Measurements from ENCODE around the gene ENHO. TPM values are rescaled to one million over a fixed set of nuclear protein-coding genes. Genes with fewer than 3 reads are reported as not detected.
A peak's percentile ranks its signal among the peaks of the same experiment; 100 is the strongest.

ENHO gene
- total and polyA plus RNA-seq, 2 of the 8 experiments (the other 6 are each of a cell fraction or from before 2014, with no cell fraction given): 12.2 to 49.4 TPM

- POLR2A ChIA-PET (ENCODE audit: partially characterized antibody): no interaction called here
- no peak overlapping the region for H3K9ac ChIP-seq (replicated peaks in 1 of 4; ENCODE audit: extremely low read depth in 1 of 4, low read depth in 3 of 4, low read length in 3 of 4)
- WGBS, 2 experiments (ENCODE audit: extremely low coverage in 1 of 2, insufficient coverage in 1 of 2, insufficient read length in 1 of 2, insufficient replicate concordance in 2 of 2, low coverage in 1 of 2, low lambda C conversion rate in 2 of 2, missing lambda C conversion rate in 1 of 2): 81% methylated on average over 2 of the region's 2 CpGs; no CpG with 5 or more reads in 1 of the 2 experiments
- H2AK5ac ChIP-seq (ENCODE audit: low read depth, low read length): no peak overlapping the region
- no peak overlapping the region for H2BK5ac ChIP-seq (ENCODE audit: low read depth, low read length)
- H3K27me3 ChIP-seq (replicated peaks in 1 of 4; ENCODE audit: control insufficient read depth in 3 of 4, extremely low read depth in 1 of 4, insufficient read depth in 3 of 4, low read length in 3 of 4): peaks cover 1 to 14% (median 11%) of the 10 kb centered on the region in 4 experiments; a peak in 6 of 7 replicates
- H3K4ac ChIP-seq (replicated peaks; ENCODE audit: insufficient read length, low read depth, low read length): no peak overlapping the region
- no peaks in the 10 kb centered on the region for H3K9me3 ChIP-seq (ENCODE audit: insufficient read depth in 2 of 2, low read depth in 1 of 2, low read length in 1 of 2)
- H3K56ac ChIP-seq (replicated peaks; ENCODE audit: insufficient read length, low read depth, low read length): no peak overlapping the region
- CTCF ChIA-PET (ENCODE audit: partially characterized antibody): interaction anchor here (3.8 kb wide), 1 partner anchor 21 kb away, joined by 23 read pairs; no protein-coding TSS in a partner anchor
- peaks cover 6% of the 10 kb centered on the region for H3K23me2 ChIP-seq (ENCODE audit: low read depth, low read length)
- no peak overlapping the region for H2BK15ac ChIP-seq (ENCODE audit: low read length)
- no peak overlapping the region for H4K5ac ChIP-seq (ENCODE audit: insufficient read length, low read depth, low read length)
- no peak overlapping the region for H2BK20ac ChIP-seq (ENCODE audit: low read length)
- no peak overlapping the region for H3K4me3 ChIP-seq (ENCODE audit: extremely low read depth in 1 of 4, insufficient read depth in 2 of 4, low read depth in 3 of 4, low read length in 4 of 4)
- H3K23ac ChIP-seq (ENCODE audit: insufficient read length): no peak overlapping the region
- H2AFZ ChIP-seq (ENCODE audit: low read length): no peak overlapping the region
- no peaks in the 10 kb centered on the region for H3K79me2 ChIP-seq (ENCODE audit: control insufficient read depth in 1 of 2, insufficient read depth in 2 of 2, low read length in 2 of 2)
- H3K4me2 ChIP-seq (ENCODE audit: insufficient read depth in 1 of 2, low read depth in 2 of 2, low read length in 2 of 2): no peak overlapping the region
- H2BK12ac ChIP-seq (ENCODE audit: low read depth, low read length): no peak overlapping the region
- H4K91ac ChIP-seq (replicated peaks; ENCODE audit: insufficient read length, low read length): no peak overlapping the region
- FAIRE-seq: peak; percentile 7
- no peaks in the 10 kb centered on the region for H4K20me1 ChIP-seq (replicated peaks in 1 of 2; ENCODE audit: control insufficient read depth in 1 of 2, insufficient read depth in 2 of 2, low read length in 2 of 2)
- H3K27ac ChIP-seq (ENCODE audit: low read depth, low read length): no peak overlapping the region
- peaks cover 0 to 13% (median 8%) of the 10 kb centered on the region in 4 experiments; a peak in 6 of 7 replicates for H3K4me1 ChIP-seq (replicated peaks in 1 of 4; ENCODE audit: control insufficient read depth in 3 of 4, insufficient read depth in 4 of 4, low read length in 3 of 4)
- H4K8ac ChIP-seq (ENCODE audit: extremely low read depth, insufficient read depth, low read length): no peak overlapping the region
- no peaks in the 10 kb centered on the region for H3K79me1 ChIP-seq (ENCODE audit: low read depth, low read length)
- H3K36me3 ChIP-seq (ENCODE audit: control insufficient read depth in 2 of 4, insufficient read depth in 4 of 4, low read length in 3 of 4): no peaks in the 10 kb centered on the region
- no peak overlapping the region for H3K14ac ChIP-seq (ENCODE audit: insufficient read length)
- no peak for DNase-seq (ENCODE audit: low read depth in 1 of 2, low spot score in 2 of 2)
- no peak overlapping the region for H2BK120ac ChIP-seq (replicated peaks; ENCODE audit: low read depth, low read length)
- H3K18ac ChIP-seq (ENCODE audit: extremely low read depth, low read length): no peak overlapping the region
- no peak for TF ChIP-seq CTCF (IDR thresholded peaks at IDR 0.05; ENCODE audit: control extremely low read depth in 1 of 3, insufficient read depth in 1 of 3, low read depth in 1 of 3, low read length in 3 of 3)
Measured at GRCh38 chr9:34526026-34526425, 3.2 kb upstream of the ENHO start.
